Dedifferentiated amniotic fluid mesenchymal stem cell (primary cell): ENCODE measurements around the gene KIF5A.

Experiments
- DNase-seq: peaks from one replicate; pipeline ENCODE4 v3.0.0-alpha.2; 2016; ENCODE audit errors: extremely low spot score

The KIF5A gene

DNA sequence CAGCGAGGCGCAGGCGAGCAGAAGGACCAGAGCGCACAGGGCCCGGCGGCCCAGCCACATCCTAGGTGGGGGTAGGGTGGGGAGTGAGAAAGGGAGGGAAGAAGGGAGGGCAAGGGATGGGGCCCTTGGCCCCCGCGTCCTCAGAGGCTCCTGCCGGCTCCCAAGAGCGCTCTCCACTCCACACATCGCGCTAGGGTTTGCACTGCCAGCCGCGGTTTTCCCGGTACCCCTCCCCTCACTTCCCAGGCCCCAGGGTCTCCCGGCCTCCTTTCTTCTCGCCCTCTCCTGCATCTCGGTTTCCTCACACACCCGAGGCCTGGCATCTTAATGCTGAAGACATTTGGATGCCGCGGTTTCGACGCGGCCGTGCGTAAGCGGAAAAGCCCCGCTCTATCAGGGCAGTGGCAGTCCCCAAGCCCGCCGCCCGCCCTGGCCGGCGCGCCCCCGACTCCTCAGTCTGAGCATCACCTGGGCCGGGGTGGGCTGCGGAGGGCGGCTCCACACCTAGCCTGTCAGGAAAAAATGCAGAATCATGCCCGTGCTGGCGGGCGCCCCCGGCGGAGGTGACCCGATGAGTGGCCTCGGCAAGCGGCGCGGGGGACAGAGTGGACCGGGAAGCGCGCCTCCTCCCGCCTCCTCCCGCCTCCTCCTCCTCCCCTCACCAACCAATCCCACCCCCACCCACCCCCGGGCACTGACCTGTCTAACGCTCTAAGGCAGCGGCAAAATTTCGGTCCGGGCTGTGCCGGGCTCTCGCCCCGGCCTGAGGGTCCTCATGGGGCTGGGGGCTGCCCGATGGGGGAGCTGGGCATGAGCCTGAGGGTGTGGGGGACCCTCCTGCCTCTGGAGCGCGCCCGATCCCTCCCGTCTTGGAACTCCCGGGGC lies 82.5 kb downstream of the KIF5A start:
- DNase-seq, result no peak

DNA sequence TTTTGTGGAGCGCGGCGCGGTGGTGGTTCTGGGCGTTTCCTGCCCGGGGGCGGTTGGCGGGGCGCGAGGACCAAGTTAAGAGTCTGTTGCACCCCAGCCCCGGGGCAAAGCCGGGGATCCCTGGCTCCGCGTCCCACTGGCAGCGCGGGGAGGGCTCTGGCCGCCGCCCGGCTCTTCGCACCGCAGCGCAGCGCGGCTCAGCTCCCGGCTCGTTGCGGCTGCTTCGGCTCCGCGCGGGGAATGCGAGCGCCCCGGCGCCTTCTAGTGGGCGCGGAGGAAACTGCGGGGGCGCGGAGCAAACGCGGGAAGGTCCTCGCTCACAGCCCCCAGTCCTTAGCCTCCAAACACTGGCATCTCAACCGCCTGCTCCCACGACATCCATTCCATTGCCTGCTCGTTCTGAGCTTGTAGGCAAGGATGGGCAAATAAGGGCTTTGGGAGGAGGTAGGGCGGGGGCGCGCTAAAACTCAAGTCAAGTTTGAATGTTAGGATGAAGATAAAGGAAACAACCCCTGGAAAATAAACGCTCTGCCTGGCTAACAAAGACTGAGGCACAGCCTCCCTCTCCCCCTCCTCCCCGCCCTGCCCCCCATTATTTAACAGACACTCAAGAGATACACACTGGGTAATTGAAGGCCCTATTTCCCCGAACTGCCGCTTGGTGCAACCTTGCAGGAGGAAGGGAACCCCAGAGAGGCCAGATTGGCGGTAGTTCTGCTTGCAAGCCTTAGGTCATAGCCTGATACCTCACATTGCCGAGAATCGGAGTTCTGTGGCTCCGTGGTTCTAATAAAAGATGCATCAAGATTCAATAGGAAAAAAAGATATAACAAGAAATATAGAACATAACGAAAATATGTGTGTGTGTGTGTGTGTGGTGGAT lies 83.4 kb downstream of the KIF5A start, which contains the start of gene B4GALNT1:
TSS of gene B4GALNT1 (minus strand) at position 244 of the 883 bp plus-strand sequence. CDS start 1,069 bp downstream, outside the sequence.
- peak; percentile 49 for DNase-seq
